Type B pancreatic cell (in vitro differentiated cells): Measurements from ENCODE around the gene HBM. TPM values are rescaled to one million over a fixed set of nuclear protein-coding genes. Genes with fewer than 3 reads are reported as not detected.

Experiments used
- DNase-seq: peaks from one replicate; pipeline ENCODE4 v3.0.0; 2021; ENCODE audit warnings: mixed read lengths; ENCODE audit not compliant: unreplicated experiment; ENCODE audit errors: extremely low spot score
- H3K27ac Mint-ChIP-seq: 2 replicates; pipeline ENCODE4 v1.8.0; 2021; ENCODE audit warnings: mild to moderate bottlenecking, mixed read lengths
- H3K27me3 Mint-ChIP-seq: 2 replicates; pipeline ENCODE4 v1.8.0; 2021; ENCODE audit warnings: mixed read lengths
- H3K36me3 Mint-ChIP-seq: 2 replicates; pipeline ENCODE4 v1.8.0; 2021; ENCODE audit warnings: mixed read lengths
- H3K4me1 Mint-ChIP-seq: one replicate; pipeline ENCODE4 v1.8.0; 2021; ENCODE audit warnings: mixed read lengths; ENCODE audit not compliant: unreplicated experiment
- H3K4me3 Mint-ChIP-seq: 2 replicates; pipeline ENCODE4 v1.8.0; 2021; ENCODE audit warnings: mild to moderate bottlenecking, mixed read lengths
- H3K9me3 Mint-ChIP-seq: 2 replicates; pipeline ENCODE4 v1.8.0; 2021; ENCODE audit warnings: mixed read lengths
- total RNA-seq: library from RNA; stranded (reverse); gene quantifications from 2 replicates; pipeline ENCODE4 v1.2.1, GENCODE V29; 2021; ENCODE audit warnings: low replicate concordance
- TF ChIP-seq, protein P1 (sequence below): fragments of 200-600 bp; sonication (generic); conservative IDR thresholded peaks from 2 replicates; pipeline ENCODE4 v1.5.0; 2021; ENCODE audit warnings: antibody characterized with exemption, mild to moderate bottlenecking

HBM gene
- total RNA-seq, 1 donor from 2014 or later = not detected

DNA sequence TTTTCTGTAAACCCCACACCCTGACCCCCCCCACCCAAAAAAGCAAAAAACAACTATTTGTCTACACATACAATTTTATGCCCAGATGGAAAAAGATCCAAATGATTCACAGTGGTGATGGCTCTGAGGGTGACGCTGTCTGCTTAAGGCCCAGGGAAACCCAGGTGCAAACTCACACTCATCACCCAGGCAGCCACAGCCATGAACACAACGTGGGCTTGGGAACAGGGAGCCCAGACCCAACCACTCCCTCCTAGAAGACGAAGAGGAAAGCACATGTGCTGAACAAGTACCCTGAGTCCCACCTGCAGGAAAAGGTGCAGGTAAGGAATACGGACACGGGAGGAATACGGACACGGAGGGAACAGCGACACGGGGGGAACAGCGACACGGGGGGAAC, 19.9 kb downstream of the HBM start:
- H3K9me3 Mint-ChIP-seq = no peaks in the 10 kb centered on the region
- peaks cover 11% of the 10 kb centered on the region for H3K36me3 Mint-ChIP-seq
- H3K27ac Mint-ChIP-seq = no peak overlapping the region
- DNase-seq = no peak
- no peak overlapping the region for H3K4me3 Mint-ChIP-seq
- H3K27me3 Mint-ChIP-seq = no peaks in the 10 kb centered on the region
- TF ChIP-seq, protein P1, sequence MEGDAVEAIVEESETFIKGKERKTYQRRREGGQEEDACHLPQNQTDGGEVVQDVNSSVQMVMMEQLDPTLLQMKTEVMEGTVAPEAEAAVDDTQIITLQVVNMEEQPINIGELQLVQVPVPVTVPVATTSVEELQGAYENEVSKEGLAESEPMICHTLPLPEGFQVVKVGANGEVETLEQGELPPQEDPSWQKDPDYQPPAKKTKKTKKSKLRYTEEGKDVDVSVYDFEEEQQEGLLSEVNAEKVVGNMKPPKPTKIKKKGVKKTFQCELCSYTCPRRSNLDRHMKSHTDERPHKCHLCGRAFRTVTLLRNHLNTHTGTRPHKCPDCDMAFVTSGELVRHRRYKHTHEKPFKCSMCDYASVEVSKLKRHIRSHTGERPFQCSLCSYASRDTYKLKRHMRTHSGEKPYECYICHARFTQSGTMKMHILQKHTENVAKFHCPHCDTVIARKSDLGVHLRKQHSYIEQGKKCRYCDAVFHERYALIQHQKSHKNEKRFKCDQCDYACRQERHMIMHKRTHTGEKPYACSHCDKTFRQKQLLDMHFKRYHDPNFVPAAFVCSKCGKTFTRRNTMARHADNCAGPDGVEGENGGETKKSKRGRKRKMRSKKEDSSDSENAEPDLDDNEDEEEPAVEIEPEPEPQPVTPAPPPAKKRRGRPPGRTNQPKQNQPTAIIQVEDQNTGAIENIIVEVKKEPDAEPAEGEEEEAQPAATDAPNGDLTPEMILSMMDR = no peak
- H3K4me1 Mint-ChIP-seq = no peaks in the 10 kb centered on the region

DNA sequence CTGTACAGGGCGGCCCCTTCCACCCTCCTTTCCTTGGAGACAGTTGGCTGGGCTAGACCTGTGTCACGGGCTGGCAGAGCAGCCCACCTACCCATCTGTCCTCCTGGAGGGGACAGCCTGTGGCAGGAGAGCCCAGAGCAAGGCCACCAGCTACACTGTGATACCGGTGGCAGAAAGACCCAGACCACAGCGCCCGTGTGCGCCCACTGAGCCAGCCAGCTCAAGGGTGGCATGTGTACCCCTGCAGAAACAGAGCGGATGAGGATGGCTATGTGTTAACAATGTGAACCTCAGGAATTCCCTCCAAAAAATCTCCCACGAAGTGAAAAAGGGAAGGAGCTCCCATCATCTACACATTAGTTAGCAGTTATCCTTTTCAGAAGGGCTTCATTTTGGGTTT, 21.6 kb downstream of the HBM start:
- Mint-ChIP-seq H3K9me3 (no peaks in the 10 kb centered on the region), H3K4me3 (no peak overlapping the region), H3K36me3 (peaks cover 16% of the 10 kb centered on the region), H3K27ac (no peak overlapping the region), H3K27me3 (no peaks in the 10 kb centered on the region), H3K4me1 (no peaks in the 10 kb centered on the region)
- TF ChIP-seq, protein P1 = no peak
- DNase-seq = no peak

DNA sequence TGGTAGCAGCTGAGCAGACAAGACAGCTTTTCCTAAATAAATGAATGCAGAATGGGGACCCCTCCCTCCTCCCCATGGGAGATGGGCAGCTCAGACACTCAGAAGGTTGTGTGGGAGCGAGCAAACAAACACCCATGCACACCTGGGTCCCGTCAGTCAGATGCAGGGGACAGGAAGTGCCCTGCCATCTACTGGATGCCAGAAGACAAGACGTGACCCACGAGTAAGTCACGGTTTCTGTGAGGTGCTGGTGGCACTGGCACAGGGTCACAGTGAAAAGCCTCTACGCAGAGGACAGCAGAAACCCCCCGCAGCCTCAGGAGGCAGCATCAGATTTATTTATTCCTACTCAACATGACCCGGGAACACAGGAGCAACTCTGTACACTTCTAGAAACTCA, 22.9 kb downstream of the HBM start:
- Mint-ChIP-seq H3K27ac (no peak overlapping the region), H3K4me1 (no peaks in the 10 kb centered on the region), H3K27me3 (no peaks in the 10 kb centered on the region), H3K9me3 (no peaks in the 10 kb centered on the region), H3K4me3 (no peak overlapping the region), H3K36me3 (peaks cover 20% of the 10 kb centered on the region)
- TF ChIP-seq, protein P1 = peak; percentile 17
- DNase-seq = no peak

DNA sequence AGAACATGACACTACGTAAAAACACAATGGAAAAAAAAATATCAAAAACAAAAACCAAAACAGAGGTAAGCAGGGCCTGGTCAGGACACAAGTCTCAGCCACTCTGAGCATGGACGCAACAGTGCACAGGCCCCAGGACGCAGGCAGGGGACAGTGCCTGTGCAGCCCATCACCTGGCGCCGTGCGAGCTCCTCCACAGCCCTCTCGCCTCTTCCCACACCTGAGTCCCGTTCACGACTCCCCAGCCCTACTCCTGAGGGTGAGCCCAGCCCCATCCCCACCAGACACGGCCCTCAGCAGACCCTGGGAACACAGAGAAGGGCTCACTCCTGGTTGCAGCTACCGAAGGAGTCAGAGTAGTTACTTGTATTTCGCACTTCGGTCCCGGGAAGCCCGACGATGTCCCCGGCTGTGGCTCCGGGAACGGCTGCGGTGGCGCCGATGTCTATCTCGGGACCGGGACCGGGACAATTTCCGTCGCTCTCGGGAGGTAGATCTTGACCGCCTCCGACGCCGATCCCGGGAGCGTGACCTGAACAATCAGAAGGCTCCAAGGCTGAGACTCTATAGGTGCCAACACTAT, 23.9 kb downstream of the HBM start:
- DNase-seq = no peak
- no peak overlapping the region for H3K27ac Mint-ChIP-seq
- no peaks in the 10 kb centered on the region for H3K9me3 Mint-ChIP-seq
- TF ChIP-seq, protein P1 = no peak
- peaks cover 20% of the 10 kb centered on the region for H3K36me3 Mint-ChIP-seq
- H3K27me3 Mint-ChIP-seq = no peaks in the 10 kb centered on the region
- no peak overlapping the region for H3K4me3 Mint-ChIP-seq
- H3K4me1 Mint-ChIP-seq = no peaks in the 10 kb centered on the region

DNA sequence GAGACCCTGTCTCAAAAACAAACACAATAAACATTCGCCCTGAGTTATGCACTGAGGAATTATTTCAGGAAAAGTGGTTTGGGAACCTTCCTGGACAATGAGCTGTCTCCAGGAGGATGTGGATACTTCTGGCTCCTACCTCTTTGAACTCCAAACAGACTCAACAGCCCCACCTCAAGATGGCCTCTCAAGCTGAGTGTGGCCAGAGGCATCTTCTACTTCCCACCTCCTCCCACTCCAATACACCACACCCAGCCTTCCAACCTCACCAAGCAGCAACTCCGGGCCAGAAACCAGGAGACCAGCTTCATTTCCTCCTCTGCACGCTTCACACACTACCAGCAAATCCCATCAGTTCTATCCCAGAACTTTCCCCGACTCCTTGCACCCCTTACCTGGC, 26.1 kb downstream of the HBM start:
- Mint-ChIP-seq H3K36me3 (peaks cover 20% of the 10 kb centered on the region), H3K9me3 (no peaks in the 10 kb centered on the region), H3K4me1 (no peaks in the 10 kb centered on the region), H3K27ac (no peak overlapping the region), H3K27me3 (no peaks in the 10 kb centered on the region), H3K4me3 (no peak overlapping the region)
- DNase-seq = no peak
- TF ChIP-seq, protein P1 = no peak

DNA sequence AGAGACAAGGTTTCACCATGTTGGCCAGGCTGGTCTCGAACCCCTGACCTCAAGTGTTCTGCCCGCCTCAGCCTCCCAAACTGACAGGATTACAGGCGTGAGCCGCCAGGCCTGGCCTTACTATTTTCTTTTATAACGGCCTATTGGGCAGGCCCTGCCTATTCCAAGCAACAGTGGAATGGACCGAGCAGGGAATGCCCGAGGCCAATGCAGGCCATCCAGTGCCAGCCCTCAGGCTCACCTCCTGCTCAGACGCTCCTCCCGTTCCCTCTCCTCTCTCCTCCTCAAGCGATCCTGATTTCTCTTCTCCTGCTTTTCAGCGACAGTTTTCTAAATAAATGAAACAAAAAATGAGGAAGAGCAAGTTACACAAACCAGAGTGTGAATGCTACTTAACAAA, 26.9 kb downstream of the HBM start:
- TF ChIP-seq, protein P1 = no peak
- DNase-seq = no peak
- Mint-ChIP-seq H3K27ac (peak overlapping the region; percentile 34), H3K4me3 (no peak overlapping the region), H3K4me1 (no peaks in the 10 kb centered on the region), H3K9me3 (no peaks in the 10 kb centered on the region), H3K36me3 (peaks cover 20% of the 10 kb centered on the region), H3K27me3 (no peaks in the 10 kb centered on the region)
